H1 (cell line): Measurements from ENCODE around the gene CDCA3. TPM values are rescaled to one million over a fixed set of nuclear protein-coding genes. Genes with fewer than 3 reads are reported as not detected.

Experiments used
- BACH1 ChIP-seq: IDR thresholded peaks from 2 replicates; pipeline ENCODE4 v1.6.1; 2012; ENCODE audit warnings: low read length, improper control_type of control experiment
- CHD2 ChIP-seq: IDR thresholded peaks from 2 replicates; pipeline ENCODE4 v1.6.1; 2012; ENCODE audit warnings: low read length, improper control_type of control experiment
- EP300 ChIP-seq, 2 experiments: IDR thresholded peaks; 1 replicate in 1 of 2; 2 replicates in 1 of 2; pipeline ENCODE4 v1.6.1; 2011 to 2012; ENCODE audit warnings: low read depth in 2 of 2, low read length in 2 of 2, mild to moderate bottlenecking in 2 of 2, borderline replicate concordance in 1 of 2, inconsistent platforms in 1 of 2, moderate library complexity in 1 of 2
- HDAC2 ChIP-seq, 2 experiments: fragments of 300-600 bp in 1 of 2; sonication (generic) in 1 of 2; IDR thresholded peaks; 2 replicates each; pipeline ENCODE4 v1.6.1; 2011 to 2012; ENCODE audit warnings: low read depth in 2 of 2, low read length in 2 of 2, mild to moderate bottlenecking in 2 of 2, moderate library complexity in 2 of 2, borderline replicate concordance in 1 of 2, inconsistent platforms in 1 of 2
- HDAC6 ChIP-seq: IDR thresholded peaks from one replicate; pipeline ENCODE4 v1.7.1; 2012; ENCODE audit warnings: low read depth, mild to moderate bottlenecking, inconsistent platforms, low read length, moderate library complexity
- JUN ChIP-seq: IDR thresholded peaks from 2 replicates; pipeline ENCODE4 v1.6.1; 2011; ENCODE audit warnings: low read depth, mild to moderate bottlenecking, improper control_type of control experiment, low read length
- JUND ChIP-seq: IDR thresholded peaks from 2 replicates; pipeline ENCODE4 v1.6.1; 2011; ENCODE audit warnings: mild to moderate bottlenecking, improper control_type of control experiment, low read length
- KDM1A ChIP-seq: fragments of 200-600, 300-600 bp; sonication (generic); IDR thresholded peaks from 2 replicates; pipeline ENCODE4 v1.7.1; 2016; ENCODE audit warnings: mild to moderate bottlenecking, low read length, borderline replicate concordance
- KDM4A ChIP-seq: IDR thresholded peaks from one replicate; pipeline ENCODE4 v1.7.1; 2012; ENCODE audit warnings: low read depth, mild to moderate bottlenecking, moderate library complexity, low read length, inconsistent platforms; ENCODE audit not compliant: severe bottlenecking
- NRF1 ChIP-seq: IDR thresholded peaks from 2 replicates; pipeline ENCODE4 v1.6.1; 2011; ENCODE audit warnings: mild to moderate bottlenecking, low read depth, low read length, improper control_type of control experiment
- PHF8 ChIP-seq: fragments of 200-600 bp; sonication (generic); conservative IDR thresholded peaks from 2 replicates; pipeline ENCODE4 v1.7.1; 2012; ENCODE audit warnings: low read depth, mild to moderate bottlenecking, inconsistent platforms, low read length, moderate library complexity
- POLR2A ChIP-seq, 2 experiments: IDR thresholded peaks; 1 replicate in 1 of 2; 2 replicates in 1 of 2; pipeline ENCODE4 v1.6.1; 2011; ENCODE audit warnings: low read depth in 2 of 2, low read length in 2 of 2, mild to moderate bottlenecking in 2 of 2; ENCODE audit errors: control extremely low read depth in 1 of 2
- POLR2AphosphoS5 ChIP-seq: IDR thresholded peaks from 2 replicates; pipeline ENCODE4 v1.6.1; 2011; ENCODE audit warnings: low read depth, low read length
- POU5F1 ChIP-seq: IDR thresholded peaks from 2 replicates; pipeline ENCODE4 v1.6.1; 2011; ENCODE audit warnings: low read depth, mild to moderate bottlenecking, low read length, moderate library complexity
- SP1 ChIP-seq: IDR thresholded peaks from 2 replicates; pipeline ENCODE4 v1.6.1; 2011; ENCODE audit warnings: low read depth, low read length
- SP2 ChIP-seq: IDR thresholded peaks from 2 replicates; pipeline ENCODE4 v1.6.1; 2012; ENCODE audit warnings: mild to moderate bottlenecking, low read length, inconsistent platforms
- SRF ChIP-seq: IDR thresholded peaks from 2 replicates; pipeline ENCODE4 v1.6.1; 2011; ENCODE audit warnings: mild to moderate bottlenecking, low read depth, low read length, moderate library complexity
- TAF1 ChIP-seq: IDR thresholded peaks from 2 replicates; pipeline ENCODE4 v1.6.1; 2011; ENCODE audit warnings: mild to moderate bottlenecking, low read depth, low read length
- TBP ChIP-seq: IDR thresholded peaks from 2 replicates; pipeline ENCODE4 v1.6.1; 2011; ENCODE audit warnings: low read depth, low read length, improper control_type of control experiment
- YY1 ChIP-seq: IDR thresholded peaks from 2 replicates; pipeline ENCODE4 v1.6.1; 2011; ENCODE audit warnings: low read depth, mild to moderate bottlenecking, low read length
- ZNF274 ChIP-seq: IDR thresholded peaks from 2 replicates; pipeline ENCODE4 v1.7.0; 2012; ENCODE audit warnings: low read length, borderline replicate concordance; ENCODE audit errors: extremely low read depth
- polyA plus RNA-seq, 7 experiments: library from polyadenylated mRNA; depleted of rRNA in 3 of 7; stranded (reverse) in 5 of 7; unstranded in 2 of 7; fragments of >200 nt in 5 of 7; fragments of 200-250 nt in 2 of 7; gene quantifications; 1 replicate in 5 of 7; 2 replicates in 1 of 7; 4 replicates in 1 of 7; pipeline versions ENCODE4 v1.2.1 to v1.2.3, GENCODE V29; 2011 to 2013; ENCODE audit warnings: missing spikeins in 2 of 7, mixed read lengths in 2 of 7
- total RNA-seq: library from RNA; stranded (reverse); fragmentation: NEBNext Ultra II Directional; extraction: Animal tissue kit (Norgen Biotek cat#: 25700); gene quantifications from 2 replicates; pipeline ENCODE4 v1.2.1, GENCODE V29; 2021
- TF ChIP-seq, protein P1 (sequence below): IDR thresholded peaks from 2 replicates; pipeline ENCODE4 v1.6.1; 2012; ENCODE audit warnings: inconsistent platforms
- TF ChIP-seq, protein P2 (sequence below): IDR thresholded peaks from 2 replicates; pipeline ENCODE4 v1.6.1; 2011; ENCODE audit warnings: low read length, improper control_type of control experiment

Gene CDCA3
- total and polyA plus RNA-seq, 2 of the 8 experiments (the other 6 are each of a cell fraction or from before 2014, with no cell fraction given): 47.7 to 71.2 TPM

DNA sequence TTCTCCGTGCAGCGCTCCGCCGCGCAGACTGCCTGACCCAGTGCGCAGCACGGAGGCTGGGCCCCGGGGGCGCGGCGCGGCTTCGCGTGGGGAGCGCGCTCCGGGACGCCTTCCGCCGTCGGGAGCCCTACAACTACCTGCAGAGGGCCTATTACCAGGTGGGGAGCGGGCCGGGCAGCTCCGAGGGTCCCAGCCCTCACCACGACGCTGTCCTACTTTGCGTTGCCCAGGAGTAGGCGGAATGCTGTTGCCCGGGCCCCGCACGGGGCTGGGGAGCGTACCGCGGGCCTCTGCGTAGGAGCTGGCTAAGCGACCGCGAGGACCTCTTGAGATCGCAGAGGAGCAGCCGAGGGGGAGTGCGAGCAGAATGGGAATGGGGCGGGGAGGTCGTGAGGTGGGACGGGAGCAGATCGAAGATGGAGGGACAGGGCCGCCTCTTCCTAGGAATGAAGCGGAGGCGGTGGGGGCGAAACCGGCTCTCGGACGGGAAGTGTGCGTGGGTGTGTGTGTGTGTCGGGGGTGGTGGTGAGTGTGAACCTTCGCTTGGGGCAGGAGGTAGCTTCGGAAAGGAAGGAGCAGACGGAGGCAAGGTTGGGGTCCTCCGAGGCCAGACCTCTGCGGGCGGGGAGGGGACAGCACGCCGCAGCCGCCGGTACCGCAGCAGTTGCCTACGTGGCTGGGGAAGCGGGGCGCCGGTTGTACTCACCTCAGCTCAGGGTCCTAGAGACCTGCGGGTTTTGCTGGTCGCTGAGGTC, 22.1 kb downstream of the CDCA3 start (continued):
- TF ChIP-seq NRF1 (no peak), KDM1A (no peak), KDM4A (peak; percentile 79), ZNF274 (no peak), HDAC2 (IDR thresholded peaks at IDR 0.05; ENCODE audit: borderline replicate concordance in 1 of 2, low read depth in 2 of 2, low read length in 2 of 2) (no peak), TBP (peak; percentile 62; the same call in 1 of the 2 replicates), EP300 (IDR thresholded peaks at IDR 0.05; ENCODE audit: borderline replicate concordance in 1 of 2, low read depth in 2 of 2, low read length in 2 of 2) (no peak), SP2 (no peak), PHF8 (peak; percentile 43; the same call in 1 of the 2 replicates), POLR2A (IDR thresholded peaks at IDR 0.05; ENCODE audit: control extremely low read depth in 1 of 2, low read depth in 2 of 2, low read length in 2 of 2) (peak in 1 of 2 experiments; percentile 78; a peak in 2 of 3 replicates), JUND (no peak), YY1 (no peak), SRF (no peak), JUN (no peak), TAF1 (0 out of 2 replicates have a peak, but pooled peaks have one; percentile 42), POLR2AphosphoS5 (peak; percentile 66), HDAC6 (no peak), BACH1 (no peak), SP1 (peak; percentile 60; the same call in 1 of the 2 replicates), CHD2 (no peak), POU5F1 (no peak)
- TF ChIP-seq, protein P1, sequence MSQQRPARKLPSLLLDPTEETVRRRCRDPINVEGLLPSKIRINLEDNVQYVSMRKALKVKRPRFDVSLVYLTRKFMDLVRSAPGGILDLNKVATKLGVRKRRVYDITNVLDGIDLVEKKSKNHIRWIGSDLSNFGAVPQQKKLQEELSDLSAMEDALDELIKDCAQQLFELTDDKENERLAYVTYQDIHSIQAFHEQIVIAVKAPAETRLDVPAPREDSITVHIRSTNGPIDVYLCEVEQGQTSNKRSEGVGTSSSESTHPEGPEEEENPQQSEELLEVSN: no peak
- TF ChIP-seq, protein P2, sequence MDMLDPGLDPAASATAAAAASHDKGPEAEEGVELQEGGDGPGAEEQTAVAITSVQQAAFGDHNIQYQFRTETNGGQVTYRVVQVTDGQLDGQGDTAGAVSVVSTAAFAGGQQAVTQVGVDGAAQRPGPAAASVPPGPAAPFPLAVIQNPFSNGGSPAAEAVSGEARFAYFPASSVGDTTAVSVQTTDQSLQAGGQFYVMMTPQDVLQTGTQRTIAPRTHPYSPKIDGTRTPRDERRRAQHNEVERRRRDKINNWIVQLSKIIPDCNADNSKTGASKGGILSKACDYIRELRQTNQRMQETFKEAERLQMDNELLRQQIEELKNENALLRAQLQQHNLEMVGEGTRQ: no peak
